DMS153 treated with DMSO at 0.1 percent for 48 hours (cell line): ENCODE data around the gene PIK3IP1.

Source experiments
- DNase-seq: peaks from one replicate; lab custom pipeline; 2025; ENCODE audit not compliant: unreplicated experiment; lab: John Stamatoyannopoulos, UW

The PIK3IP1 gene

DNA sequence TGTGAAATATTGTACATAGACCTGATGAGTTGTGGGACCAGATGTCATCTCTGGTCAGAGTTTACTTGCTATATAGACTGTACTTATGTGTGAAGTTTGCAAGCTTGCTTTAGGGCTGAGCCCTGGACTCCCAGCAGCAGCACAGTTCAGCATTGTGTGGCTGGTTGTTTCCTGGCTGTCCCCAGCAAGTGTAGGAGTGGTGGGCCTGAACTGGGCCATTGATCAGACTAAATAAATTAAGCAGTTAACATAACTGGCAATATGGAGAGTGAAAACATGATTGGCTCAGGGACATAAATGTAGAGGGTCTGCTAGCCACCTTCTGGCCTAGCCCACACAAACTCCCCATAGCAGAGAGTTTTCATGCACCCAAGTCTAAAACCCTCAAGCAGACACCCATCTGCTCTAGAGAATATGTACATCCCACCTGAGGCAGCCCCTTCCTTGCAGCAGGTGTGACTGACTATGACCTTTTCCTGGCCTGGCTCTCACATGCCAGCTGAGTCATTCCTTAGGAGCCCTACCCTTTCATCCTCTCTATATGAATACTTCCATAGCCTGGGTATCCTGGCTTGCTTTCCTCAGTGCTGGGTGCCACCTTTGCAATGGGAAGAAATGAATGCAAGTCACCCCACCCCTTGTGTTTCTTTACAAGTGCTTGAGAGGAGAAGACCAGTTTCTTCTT is 12.3 kb downstream of the PIK3IP1 start:
- no peak for DNase-seq

DNA sequence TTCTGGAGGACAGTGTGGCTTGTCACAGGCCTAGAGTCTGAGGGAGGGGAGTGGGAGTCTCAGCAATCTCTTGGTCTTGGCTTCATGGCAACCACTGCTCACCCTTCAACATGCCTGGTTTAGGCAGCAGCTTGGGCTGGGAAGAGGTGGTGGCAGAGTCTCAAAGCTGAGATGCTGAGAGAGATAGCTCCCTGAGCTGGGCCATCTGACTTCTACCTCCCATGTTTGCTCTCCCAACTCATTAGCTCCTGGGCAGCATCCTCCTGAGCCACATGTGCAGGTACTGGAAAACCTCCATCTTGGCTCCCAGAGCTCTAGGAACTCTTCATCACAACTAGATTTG is 13.0 kb downstream of the PIK3IP1 start:
- DNase-seq, result no peak

- DNase-seq, result no peak
Measured at GRCh38 chr22:31278626-31279326, 13.5 kb downstream of the PIK3IP1 start.

GRCh38 chr22:31278151-31278621 is 14.1 kb downstream of the PIK3IP1 start:
- no peak for DNase-seq

DNA sequence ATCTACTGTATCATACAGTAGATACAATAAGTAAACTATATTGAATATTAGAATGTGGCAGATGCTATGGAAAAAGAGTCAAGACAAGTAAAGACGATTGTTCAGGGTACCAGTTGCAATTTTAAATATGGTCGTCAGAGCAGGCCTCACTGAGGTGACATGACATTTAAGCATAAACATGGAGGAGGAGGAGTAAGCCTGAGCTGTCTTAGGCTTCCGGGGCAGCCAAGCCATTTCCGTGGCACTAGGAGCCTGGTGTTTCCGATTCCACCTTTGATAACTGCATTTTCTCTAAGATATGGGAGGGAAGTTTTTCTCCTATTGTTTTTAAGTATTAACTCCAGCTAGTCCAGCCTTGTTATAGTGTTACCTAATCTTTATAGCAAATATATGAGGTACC is 14.5 kb downstream of the PIK3IP1 start:
- DNase-seq, result no peak

DNA sequence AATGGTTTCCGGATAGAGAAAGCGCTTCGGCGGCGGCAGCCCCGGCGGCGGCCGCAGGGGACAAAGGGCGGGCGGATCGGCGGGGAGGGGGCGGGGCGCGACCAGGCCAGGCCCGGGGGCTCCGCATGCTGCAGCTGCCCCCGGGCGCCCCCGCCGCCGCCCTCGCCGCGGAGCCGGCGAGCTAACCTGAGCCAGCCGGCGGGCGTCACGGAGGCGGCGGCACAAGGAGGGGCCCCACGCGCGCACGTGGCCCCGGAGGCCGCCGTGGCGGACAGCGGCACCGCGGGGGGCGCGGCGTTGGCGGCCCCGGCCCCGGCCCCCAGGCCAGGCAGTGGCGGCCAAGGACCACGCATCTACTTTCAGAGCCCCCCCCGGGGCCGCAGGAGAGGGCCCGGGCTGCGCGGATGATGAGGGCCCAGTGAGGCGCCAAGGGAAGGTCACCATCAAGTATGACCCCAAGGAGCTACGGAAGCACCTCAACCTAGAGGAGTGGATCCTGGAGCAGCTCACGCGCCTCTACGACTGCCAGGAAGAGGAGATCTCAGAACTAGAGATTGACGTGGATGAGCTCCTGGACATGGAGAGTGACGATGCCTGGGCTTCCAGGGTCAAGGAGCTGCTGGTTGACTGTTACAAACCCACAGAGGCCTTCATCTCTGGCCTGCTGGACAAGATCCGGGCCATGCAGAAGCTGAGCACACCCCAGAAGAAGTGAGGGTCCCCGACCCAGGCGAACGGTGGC is 15.7 kb downstream of the PIK3IP1 start:
- no peak for DNase-seq

- no peak for DNase-seq
Measured at GRCh38 chr22:31275576-31275975, 16.7 kb downstream of the PIK3IP1 start.

DNA sequence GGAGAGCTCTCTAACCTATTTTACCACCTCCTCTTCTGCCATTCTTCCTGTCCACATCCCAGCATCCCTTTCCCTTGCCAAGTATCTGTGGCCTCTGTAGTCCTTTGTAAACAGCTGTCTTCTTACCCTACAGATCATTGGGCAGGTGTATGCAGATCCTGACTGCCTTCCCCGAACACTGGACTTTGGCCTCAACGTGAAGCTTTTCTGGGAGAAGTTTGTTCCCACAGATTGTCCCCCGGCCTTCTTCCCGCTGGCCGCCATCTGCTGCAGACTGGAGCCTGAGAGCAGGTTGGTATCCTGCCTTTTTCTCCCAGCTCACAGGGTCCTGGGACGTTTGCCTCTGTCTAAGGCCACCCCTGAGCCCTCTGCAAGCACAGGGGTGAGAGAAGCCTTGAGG is 17.3 kb downstream of the PIK3IP1 start:
- DNase-seq, result no peak

- DNase-seq, result no peak
Measured at GRCh38 chr22:31274017-31274416, 18.3 kb downstream of the PIK3IP1 start.

DNA sequence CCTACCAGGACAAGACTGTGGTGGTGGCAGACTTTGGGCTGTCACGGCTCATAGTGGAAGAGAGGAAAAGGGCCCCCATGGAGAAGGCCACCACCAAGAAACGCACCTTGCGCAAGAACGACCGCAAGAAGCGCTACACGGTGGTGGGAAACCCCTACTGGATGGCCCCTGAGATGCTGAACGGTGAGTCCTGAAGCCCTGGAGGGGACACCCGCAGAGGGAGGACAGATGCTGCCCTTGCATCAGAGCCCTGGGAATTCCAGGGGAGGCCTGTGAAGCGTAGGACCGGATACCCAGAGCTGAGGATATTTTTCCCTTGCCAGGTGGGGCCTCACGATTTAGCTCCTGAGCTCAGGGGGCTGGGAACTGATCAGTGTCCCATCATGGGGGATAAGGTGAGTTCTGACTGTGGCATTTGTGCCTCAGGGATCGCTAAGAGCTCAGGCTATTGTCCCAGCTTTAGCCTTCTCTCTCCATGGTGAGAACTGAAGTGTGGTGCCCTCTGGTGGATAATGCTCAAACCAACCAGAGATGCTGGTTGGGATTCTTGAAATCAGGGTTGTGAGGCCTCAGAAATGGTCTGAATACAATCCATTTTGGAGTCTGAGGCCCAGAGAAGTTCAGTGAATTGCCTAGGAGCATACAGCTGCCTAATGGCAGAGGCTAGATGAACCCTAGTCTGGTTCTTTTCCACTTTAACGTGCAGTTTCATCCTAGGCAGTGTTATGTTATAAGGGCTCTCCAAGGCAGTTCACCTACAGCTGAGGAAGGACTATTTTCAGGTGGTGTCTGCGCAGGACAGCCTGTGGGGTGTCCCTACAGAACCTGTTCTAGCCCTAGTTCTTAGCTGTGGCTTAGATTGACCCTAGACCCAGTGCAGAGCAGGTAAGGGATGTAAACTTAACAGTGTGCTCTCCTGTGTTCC is 19.5 kb downstream of the PIK3IP1 start:
- peak; percentile 11 for DNase-seq

- no peak for DNase-seq
Measured at GRCh38 chr22:31271485-31271884, 20.8 kb downstream of the PIK3IP1 start.

DNA sequence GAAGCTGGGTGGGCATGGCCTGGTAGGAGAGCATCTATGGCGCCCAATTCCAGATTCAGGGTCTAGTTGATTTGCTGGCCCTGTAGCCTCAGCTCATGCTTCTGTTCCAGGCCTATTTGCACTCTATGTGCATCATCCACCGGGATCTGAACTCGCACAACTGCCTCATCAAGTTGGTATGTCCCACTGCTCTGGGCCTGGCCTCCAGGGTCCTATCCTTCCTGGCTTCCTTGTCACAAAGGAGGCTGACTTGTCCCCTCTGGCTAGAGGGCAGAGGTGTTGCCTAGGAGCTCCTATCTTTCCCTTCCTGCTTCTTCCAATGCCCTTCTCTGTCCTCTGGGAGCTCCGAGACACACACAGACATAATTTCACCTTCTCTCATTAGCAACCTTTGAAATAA is 21.3 kb downstream of the PIK3IP1 start:
- no peak for DNase-seq

GRCh38 chr22:31269892-31270579 is 22.3 kb downstream of the PIK3IP1 start:
- no peak for DNase-seq

- DNase-seq, result no peak
Measured at GRCh38 chr22:31268281-31268680, 24.0 kb downstream of the PIK3IP1 start.

DNA sequence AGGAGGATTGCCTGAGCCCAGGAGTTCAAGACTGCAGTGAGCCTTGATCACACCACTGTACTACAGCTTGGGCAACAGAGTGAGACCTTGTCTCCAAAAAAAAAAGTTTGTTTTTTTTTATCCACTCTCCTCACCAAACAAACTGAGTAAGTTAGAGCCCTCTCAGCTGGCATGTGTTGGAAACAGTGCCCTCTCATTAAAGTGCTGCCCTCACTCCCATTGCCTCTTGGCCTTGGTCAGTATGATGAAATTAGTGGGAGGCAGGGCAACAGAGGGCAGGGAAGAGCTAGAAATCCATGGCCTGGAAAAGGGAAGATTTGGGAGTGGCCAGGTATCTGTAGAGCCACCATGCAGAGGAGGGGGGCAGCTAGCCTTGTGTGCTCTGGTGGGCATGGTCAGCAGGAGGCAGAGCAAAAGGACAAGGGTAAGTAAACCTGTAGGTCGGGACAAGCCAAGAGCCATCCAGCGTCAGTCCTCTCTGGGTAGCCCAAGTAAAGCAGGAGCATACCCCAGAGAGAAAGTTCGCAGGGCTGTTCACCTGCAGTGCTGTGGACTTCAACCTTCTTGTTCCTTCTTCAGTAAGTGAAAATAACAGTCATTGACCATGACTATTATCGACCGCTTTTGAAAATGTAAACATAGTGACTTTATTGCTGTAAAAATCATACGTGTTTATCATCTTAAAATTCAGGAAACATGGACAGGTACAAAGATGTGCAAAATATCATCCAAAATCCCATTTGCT is 28.2 kb downstream of the PIK3IP1 start:
- DNase-seq, result no peak

DNA sequence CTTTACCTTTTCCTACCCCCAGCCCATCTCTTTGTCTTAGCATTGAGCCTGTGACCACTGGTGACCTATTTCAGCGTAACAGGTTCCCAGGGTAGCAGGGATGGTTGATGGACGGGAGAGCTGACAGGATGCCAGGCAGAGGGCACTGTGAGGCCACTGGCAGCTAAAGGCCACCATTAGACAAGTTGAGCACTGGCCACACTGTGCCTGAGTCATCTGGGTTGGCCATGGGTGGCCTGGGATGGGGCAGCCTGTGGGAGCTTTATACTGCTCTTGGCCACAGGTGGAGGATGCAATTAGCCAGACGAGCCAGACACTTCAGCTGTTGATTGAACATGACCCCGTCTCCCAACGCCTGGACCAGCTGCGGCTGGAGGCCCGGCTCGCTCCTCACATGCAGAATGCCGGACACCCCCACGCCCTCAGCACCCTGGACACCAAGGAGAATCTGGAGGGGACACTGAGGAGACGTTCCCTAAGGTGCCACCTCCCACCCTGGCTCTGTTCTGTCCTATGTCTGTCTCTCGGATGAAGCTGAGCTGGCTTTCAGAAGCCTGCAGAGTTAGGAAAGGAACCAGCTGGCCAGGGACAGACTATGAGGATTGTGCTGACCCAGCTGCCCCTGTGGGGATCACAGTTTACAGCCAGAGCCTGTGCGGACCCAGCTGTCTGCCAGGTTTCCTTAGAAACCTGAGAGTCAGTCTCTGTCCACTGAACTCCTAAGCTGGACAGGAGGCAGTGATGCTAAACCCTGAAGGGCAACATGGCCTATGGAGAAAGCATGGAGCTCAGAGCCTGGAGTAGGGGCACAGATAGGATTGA is 29.8 kb downstream of the PIK3IP1 start:
- no peak for DNase-seq

GRCh38 chr22:31260474-31260856 is 31.8 kb downstream of the PIK3IP1 start:
- DNase-seq, result no peak

GRCh38 chr22:31259798-31260473 is 32.4 kb downstream of the PIK3IP1 start:
- DNase-seq, result no peak
